CD4-positive, alpha-beta T cell treated with Interleukin-6 at 100 ng/mL for 8 hours (primary cell): ENCODE measurements around the gene RTL10.

Experiments
- DNase-seq: peaks from one replicate; pipeline ENCODE4 v3.0.0-alpha.2; 2020; ENCODE audit warnings: mixed read lengths, low spot score

The RTL10 gene

GRCh38 chr22:19823191-19823901 lies 31.3 kb downstream of the RTL10 start:
- DNase-seq = no peak

DNA sequence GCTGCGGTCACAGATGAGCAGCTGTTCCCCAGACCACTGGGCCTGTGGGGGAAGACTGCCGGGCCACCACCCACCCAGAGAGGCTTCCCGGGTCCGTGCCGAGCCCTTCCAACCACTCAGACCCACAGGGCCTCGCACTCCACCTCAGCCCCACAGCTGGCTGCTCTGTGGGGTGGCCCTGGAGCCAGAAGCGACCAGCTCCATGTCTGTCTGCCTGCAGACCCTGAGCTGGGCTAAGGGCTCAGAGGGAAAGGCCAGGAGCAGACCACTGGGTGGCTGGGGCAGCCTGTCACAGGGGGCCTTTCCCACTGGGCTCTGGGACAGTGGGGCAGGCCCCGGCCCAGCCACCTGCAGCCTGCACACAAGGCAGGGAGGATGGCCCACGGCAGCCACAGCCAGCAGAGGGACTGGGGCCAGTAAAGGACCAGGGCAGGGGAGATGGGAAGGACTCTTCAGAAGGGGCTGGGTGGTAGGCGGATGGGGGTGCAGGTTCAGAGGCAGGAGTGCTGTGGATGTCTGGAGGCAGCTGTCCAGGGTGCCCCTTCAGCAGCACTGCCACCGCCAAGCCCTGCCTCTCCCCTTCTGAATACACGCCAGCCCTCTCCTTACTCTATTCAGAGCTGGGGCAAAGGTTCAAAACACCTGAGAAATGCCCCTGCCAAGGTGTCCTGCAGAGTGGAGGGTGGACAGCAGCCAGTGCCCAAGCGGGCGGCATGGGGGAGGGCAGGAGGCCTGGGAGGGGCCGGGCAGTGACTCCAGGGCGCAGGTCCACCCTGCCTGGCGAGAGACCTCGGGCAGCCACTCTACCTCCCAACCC lies 32.2 kb downstream of the RTL10 start:
- DNase-seq = no peak

GRCh38 chr22:19821523-19822300 lies 33.0 kb downstream of the RTL10 start:
- no peak for DNase-seq

DNA sequence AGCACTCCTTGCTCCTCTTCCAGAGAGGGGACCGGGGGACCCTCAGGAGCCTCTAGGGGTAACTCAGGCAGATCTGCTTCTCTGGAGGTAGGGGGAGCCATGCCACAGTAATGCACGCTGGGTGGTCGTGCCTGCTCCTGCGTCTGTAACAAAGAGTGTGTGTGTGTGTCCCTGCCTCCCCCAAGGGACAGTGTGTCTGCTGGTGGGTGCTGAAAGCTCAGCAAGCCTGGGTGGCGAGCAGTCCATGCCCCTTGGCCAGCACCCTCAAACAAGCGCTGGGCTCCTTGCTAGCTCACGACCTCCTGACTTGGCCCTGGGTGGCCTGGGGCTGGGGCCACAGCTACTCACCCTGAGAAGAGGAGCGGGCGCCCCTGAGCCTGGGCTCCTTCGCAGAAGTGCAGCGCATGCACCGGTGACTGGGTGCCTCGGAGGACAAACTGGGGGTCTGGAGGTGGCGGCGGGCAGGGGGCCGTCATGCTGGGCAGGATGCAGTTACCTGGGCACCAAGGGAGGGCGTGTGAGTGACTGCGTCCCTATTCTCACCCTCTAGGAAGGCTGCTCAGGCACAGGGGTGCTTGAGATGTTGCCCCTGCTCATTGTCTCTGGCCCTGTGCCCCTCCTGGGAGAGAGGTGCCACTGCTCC lies 33.7 kb downstream of the RTL10 start:
- DNase-seq = no peak

DNA sequence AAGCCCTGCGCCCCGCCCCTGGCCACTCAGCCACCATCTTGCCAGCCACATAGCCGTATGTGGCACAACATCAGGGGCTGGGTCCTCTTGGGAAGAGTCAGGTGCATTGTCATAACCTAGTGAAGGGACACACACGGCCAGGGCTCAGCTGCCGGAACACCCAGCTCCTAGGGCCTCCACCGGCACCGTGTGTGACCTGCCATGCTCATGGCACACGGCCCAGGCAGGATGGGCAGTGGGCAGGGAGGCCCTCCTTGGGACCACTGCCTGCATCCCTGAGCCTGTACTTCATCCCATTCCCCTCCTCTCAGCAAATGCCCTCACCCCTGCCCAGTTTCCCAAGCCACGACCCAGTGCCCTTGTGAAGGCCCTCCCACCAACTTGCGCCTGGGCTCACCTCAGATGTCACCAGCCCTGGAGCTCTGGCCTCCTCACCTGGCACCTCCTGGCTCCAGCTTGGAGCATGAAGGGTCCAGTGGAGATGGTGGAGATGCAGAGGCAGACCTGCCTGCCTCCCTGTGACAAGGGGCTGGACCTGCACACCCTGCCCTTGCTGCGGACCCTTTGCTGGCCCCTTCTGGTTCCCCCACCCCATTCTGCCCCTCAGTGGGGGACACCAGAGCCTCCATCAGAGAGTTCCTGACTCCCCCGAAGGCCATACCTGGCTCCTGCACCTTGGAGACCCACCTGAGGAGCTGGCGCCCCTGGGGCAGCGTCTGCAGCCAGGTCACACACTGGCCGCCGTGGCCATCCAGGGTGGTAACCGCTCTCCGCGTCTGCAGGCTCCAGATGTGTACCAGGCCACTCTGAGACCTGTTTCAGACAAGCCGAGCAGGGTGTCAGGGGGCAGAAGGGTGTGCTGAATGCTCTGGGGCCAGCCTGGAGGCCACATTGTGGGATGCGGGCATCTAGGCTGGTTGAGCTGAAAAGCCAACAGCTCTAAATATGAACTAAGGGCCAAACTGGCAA lies 34.5 kb downstream of the RTL10 start:
- DNase-seq = no peak

GRCh38 chr22:19819208-19819910 lies 35.3 kb downstream of the RTL10 start:
- DNase-seq = no peak

DNA sequence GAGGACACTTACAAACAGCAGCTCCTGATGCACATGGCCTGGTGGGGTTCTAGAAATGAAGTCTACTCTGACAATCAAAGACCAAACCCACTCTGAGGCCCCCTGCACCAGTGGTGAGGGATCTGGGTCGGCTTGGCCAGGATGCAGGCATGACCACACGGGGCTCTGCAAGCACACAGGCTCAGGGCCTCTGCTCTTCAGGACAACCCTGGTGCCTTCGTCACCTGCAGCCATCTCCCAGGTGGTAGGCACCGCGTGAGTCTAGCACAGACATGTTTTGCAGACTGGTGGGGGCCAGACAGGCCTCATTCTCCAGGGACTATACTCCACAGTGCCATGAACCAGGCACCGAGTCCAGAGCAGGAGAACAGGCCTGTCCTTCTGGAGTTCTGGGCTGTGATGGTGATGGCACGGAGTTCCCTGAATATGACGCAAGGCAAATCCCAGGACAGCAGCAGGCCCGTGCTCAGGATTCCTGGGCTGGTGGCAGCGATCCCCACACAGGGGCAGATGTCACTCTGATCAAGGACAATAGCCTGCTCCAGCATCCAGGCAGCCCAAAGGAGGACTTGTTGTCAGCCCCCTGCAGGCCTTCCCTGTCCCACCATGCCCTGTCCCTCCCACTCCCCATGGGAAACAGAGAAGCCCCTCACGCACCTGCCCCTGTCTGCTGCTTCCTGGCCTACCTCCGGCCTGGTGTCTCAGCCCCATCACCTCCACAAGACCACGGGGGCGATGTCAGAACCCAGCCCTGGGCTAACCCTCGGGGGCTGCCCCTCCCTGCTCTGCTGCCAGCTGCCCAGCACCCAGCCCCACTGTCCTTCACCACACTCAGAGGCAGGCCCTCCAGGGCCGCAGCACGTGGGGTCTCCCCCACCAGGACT lies 36.1 kb downstream of the RTL10 start:
- DNase-seq = no peak

DNA sequence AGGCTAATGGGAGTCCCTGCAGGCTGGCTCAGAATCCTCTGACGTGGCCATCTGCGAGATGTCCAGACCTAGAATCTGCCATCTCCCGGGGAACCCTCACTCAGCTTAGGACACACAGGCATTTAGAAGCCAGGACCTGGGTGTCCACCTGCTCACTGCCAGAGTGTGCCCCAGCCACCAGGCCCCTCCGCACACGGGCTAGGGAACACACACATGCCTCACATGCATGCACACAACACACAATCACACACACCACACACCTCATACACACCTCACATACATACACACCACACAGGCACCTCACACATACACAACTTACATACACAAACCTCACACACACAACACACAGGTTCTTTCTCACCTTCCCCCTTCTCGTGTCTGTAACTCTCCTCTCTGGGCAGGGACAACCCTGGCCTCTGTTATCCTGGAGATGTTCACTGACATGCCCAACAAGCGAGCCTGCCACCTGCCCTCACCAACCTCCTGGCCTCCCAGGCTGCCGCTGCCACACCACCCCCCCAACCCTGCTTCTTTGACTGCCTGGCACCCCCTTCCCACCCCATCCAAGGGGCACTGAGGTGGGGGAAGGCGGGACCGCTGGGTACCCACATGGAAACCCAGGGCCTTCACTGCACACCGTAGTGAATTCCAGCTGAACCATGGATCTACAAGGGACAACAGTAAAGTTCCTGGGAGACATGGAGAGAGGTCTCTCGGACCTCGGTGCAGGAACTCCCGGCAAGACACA lies 38.1 kb downstream of the RTL10 start:
- DNase-seq = no peak

GRCh38 chr22:19815823-19816290 lies 38.8 kb downstream of the RTL10 start:
- no peak for DNase-seq

DNA sequence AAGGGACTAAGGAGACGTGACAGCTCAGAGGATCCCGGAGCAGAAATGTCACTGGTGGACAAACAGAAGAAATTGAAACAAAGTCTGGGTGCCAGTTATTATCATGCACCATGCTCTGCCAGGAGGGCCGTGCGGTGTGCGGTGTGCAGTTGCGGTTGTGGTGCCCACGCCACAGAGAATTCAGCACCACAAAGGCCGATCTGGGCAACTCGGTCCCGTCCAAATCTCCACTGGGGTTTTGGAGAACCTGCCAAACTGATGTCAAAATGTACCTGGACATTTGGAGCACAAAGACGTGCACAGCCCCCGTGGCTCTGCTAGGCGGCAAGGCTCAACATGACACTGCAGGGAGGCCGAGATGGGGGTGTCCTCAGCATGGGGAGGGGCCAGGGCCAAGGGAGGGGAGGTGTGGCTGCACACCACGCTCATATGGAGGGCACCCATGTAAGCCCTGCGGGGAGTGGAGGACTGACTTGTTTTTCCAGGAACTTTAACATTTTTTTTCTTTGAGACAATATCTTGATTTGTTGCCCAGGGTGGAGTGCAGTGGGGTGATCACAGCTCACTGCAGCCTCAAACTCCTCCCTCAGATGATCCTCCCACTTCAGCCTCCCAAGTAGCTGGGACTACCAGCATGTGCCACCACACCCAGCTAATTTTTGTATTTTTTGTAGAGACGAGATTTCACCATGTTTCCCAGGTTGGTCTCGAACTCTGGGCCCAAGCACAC lies 39.4 kb downstream of the RTL10 start:
- no peak for DNase-seq

- DNase-seq = no peak
These were observed 40.2 kb downstream of the RTL10 start for GRCh38 chr22:19814428-19814827.

DNA sequence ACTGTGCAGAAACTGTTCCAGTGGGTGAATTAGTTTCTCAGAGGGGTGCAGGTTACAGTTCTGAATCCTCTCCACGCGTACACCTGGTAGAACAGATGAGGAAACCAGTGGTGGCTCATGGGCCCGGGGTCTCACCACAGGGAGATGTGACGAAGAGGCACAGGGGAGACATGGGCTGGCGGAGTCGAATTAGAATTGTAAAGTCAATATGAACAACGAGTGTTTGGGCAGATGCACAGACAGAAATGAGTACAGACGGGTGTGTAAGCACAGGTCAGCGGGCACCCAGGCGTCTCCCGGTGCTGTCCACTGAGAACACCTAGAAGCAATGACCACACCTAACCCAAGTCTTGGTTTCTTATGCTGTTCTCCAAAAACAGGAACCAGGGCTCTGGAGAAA lies 41.8 kb downstream of the RTL10 start:
- no peak for DNase-seq

DNA sequence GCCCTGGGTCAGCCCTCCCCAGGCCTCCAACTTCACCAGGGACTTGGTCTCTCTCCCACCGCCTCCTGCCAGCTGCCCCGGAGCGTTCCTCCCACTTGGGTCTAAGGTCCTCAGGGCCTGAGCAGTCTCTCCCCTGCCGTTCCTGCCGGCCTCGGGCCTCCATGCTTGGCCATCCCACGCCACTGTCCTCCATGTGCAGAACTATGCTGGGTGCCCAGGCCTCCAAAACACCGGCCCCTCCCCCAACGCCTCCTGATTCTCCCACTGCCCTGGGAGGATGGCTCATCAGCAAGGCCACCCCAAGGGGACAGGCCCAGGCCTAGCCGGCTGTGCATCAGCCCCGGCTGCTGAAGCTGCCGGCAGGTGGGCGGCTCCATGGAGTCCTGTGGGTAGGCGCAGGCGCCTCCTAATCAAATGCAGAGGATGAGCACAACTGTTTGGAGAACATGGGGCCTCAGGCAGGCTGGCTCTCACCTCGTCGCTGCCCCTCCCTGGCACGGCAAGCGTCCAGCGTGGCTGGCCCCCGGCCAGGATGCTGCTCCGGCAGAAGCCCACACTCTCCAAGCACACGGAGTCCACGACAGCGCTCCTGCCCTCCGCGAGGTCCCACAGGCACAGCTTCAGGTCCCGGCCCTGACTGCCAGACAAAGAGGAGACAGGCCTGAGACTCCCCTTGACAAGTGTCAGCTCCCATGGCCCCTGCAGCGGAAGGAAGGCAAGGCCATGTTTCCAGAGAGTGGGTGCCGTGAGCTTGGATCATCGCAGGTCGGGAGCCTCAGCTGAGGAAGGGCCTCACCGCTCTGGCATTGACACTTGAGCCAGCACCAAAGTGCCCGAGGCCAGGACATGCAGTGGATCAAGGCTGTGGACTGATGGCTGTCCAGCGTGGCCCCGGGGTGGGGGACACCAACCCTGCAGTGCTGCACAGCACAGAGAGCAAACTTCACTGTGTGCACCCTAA lies 42.6 kb downstream of the RTL10 start:
- DNase-seq = no peak

DNA sequence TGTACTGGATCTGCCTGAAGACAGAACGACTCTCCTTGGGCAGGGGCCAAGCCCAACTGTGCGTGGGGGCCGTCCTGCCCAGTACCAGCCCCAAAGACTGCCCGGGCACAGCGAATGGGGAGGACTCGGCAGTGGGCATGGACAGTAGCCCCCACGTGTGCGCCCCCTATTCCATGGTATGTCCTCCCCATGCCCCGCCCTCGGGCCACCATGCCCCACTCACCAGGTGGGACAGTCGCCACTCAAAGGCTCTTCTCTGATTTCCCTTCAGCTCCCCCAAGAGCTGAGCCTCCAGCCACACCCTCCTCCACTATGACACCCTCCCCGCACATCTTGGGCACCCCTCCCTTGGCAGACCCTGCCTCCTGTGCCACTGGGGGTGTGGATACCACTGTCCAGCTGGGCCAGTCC lies 43.5 kb downstream of the RTL10 start:
- DNase-seq = no peak

GRCh38 chr22:19810381-19811201 lies 44.1 kb downstream of the RTL10 start:
- peak; percentile 8 for DNase-seq

DNA sequence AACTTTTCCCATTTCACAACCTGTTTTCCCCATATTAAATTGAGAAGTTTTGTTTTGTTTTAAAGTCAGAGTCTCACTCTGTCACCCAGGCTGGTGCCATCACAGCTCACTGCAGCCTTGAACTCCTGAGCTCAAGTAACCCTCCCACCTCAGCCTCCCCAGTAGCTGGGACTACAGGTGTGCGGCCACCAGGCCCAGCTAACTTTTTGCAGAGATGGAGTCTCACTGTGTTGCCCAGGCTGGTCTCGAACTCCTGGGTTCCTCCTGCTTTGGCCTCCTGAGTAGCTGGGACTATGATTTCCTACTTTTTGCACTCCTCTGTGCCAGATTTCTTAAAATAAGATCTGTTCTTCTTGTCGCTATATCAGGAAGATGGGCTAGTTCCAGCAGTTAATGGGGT lies 44.9 kb downstream of the RTL10 start:
- DNase-seq = no peak
